Measurements from ENCODE around the gene SV2C.

The SV2C gene

DNA sequence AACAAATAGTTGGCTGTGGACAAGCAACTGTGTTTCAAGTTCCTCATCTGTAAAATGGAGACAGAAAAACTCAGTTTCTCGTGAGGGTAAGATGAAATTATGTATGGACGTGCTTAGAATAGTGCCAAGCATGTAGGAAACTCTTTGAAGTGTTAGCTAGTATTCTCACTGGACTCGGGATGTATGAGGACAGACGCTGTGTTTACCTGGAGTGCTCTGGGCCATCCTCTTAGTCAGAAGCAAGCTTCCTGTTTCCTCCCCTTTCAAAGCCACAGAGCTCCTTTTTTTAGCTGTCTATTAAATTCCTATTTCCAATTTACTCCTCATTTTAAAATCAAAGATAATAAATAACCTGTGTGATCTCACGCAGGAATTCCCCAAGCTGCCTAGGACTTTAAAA lies 296.1 kb downstream of the SV2C start:
- DNase-seq: no peak

DNA sequence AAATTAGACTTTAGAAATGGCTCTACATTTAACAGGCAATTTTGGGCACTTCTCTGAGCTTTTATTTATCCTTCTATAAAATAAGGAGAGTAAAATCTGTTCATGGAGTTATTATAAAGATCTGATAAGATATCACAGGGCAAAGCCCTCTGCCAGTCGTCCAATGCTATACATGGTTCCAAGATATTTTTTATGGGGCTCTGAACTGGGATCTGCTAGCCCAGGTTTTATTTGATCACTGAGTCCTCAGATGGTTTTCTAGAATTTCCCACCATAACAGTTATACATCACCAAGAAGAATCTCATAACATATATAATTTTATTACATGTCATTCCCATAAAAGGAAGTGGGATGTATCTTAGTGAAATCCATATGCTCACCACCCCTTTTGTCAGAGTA lies 296.7 kb downstream of the SV2C start:
- no peak for DNase-seq

DNA sequence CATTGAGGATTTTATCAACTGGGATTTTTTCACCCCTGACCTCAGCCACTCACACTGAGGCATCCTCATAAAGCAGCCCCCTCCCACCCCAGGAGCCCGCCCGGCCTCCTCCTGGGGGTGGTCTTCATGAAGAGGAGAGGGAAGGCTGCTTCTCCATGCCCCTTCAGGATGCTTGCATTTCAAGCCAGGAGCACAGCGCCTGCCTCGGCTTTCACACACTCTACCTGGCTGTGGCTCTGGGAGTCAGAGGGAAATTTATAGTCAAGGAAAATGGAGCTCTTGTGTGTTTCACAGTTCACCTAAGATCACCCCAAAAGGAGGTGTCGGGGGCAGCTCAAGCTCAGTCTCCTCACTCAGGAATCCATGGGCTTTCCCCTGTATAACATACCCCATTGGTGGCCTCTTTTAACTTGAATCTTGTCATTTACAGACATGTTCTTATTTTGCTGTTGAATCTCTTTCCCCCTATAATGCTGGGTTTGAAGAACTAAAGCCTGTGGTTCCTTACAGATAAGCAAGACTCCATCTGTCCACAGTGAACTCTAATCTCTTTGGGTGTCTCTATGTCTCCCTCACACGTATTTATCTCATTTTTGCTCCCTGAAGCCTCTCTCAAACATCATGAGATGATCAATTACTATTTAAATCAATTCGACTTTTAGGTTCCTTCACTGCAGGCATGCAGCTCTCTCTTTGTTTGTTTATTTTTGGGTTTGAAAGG lies 297.3 kb downstream of the SV2C start:
- no peak for DNase-seq

DNA sequence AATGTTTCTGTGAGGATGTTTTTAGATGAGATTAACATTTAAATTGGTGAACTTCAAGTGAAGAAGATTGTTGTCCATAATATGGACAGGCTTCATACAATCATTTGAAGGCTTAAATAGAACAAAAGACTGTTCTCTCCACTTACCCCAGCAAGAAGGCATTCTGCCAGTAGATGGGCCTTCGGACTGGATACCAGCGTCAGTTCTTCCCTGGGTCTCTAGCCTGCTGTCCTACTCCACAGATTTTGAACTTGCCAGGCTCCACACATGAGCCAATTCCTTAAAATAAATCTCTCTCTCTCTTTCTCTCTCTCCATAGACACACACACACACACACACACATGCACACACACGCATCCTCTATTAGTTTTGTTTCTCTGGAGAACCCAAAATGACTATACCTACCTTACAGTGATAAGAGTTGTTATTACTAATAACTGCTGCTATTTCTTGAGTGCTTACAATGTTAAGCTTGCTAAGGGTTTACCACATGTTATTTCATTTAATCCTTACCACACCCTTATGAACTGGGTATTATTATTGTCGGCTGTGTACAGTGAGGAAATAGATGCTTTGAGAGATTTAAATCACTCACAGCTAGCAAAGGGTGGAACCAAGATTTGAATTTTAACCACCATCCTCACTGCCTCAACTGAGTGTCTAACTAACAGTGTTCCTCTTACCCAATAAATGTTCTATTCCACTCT lies 300.1 kb downstream of the SV2C start:
- no peak for DNase-seq

DNA sequence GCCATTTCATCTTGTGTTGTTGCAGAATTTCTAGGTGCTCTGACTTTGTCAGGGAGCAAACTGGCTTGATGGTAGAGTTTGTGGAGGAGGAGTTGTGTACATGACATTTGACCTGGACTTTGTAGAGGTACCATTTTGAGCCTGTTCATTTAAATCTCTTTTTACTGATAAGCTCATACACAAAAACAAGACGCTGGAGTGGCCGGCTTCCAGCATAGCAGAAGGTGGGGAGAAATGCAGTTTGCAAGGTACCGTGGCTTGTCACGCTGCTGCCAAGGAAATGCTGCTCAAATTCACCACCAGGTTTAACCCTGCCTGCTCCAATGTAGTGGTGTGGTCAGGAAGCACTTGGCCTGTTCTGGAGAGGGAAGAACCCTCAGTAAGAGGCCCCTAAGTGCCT lies 301.0 kb downstream of the SV2C start:
- no peak for DNase-seq

DNA sequence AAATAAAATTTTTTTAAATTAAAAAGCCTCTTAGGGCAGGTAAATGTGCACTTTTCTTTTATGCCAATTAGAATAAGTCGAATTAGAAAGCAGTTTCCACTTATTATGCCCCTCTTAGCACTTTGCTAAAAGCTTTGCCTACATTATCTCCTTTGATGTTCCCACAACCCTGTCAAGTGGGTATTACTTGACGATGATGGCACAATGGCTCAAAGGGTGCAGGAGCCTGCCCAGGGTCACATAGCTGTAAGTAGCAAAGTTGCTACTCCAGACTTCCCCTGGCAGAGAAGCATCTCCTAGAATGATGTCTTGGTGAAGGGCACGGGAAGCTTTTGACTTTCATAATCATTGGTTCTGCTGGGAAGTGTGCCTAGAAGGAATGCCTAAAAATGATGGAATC lies 301.5 kb downstream of the SV2C start:
- no peak for DNase-seq

DNA sequence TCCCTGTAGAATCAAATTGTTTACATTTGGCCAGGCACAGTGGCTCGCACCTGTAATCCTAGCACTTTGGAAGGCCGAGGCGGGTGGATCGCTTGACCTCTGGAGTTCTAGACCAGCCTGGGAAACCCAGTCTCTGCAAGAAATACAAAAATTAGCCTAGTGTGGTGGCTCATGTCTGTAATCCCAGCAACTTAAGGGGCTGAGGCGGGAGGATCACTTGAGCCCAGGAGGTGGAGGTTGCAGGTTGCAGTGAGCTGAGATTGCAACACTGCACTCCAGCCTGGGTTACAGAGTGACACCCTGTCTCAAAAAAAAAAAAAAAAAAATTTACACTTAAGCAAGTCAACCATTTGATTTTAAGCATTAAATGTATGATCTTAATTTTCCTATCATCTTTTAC lies 302.4 kb downstream of the SV2C start:
- DNase-seq: no peak

DNA sequence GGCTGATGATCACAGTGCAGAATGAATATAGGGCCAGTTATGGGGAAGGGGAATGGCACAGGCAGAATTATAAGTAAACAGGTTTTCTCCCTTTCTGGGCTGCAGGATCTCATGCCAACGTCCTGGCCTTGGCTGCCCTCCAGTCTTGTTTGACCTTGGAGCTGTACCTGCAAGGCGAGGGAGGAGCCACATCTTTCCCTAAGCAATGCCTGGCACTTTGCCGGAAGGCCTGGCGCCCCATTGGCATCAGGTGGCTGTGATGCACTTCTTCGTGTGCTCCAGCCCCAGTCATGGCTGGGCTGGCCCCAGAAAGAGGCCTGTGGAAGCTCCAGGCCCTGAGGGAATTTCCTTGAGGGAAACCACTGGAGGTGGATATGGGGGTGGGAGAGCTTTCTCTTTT lies 303.2 kb downstream of the SV2C start:
- DNase-seq: no peak

DNA sequence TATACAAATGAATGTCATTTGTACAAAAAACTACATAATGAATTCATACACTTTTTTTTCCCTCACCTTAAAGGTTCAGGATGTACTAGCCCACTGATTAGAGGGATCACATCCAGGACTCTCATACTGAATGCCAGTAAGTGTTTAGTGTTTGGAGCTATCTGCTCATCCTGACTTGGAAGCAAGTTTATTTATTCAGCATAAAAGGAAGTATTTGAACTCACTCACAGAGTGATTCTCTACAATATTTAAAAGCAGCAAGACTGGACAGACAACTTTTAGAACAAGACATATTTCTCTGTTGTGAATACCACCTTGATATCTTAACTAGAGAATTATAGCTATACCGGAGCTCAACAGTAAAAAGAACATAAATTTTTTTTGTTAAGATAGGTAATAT lies 305.1 kb downstream of the SV2C start:
- no peak for DNase-seq

DNA sequence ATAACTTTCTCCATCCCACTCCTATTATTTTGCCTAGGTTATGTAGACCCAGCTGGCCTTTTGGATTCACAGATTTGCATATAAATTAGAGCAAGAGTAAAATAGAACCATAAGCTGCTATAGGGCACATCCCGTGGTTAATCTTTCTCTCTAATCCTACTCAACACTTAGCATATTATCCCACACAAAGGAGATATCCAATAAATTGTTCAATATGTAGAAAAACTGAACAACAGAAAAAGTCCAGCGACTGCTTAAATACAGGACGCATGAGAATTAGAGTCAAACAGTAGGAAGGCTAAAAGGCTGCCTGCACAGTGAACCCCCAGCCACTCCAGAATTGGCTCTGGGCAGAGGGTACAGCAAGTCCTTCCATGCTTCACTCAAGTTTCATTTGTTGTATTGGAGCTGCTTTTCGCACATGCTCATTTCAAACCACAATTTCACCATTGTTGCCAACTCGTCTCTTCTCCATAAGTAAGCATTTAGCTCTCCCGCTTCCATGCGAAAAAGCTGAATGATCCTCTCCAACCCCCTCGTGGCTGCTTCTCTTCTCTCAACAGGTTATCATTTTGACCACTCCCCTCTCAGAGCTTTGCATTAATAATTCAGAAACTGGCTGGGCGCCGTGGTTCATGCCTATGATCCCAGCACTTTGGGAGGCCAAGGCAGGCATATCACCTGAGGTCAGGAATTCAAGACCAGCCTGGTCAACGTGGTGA lies 305.8 kb downstream of the SV2C start:
- no peak for DNase-seq

DNA sequence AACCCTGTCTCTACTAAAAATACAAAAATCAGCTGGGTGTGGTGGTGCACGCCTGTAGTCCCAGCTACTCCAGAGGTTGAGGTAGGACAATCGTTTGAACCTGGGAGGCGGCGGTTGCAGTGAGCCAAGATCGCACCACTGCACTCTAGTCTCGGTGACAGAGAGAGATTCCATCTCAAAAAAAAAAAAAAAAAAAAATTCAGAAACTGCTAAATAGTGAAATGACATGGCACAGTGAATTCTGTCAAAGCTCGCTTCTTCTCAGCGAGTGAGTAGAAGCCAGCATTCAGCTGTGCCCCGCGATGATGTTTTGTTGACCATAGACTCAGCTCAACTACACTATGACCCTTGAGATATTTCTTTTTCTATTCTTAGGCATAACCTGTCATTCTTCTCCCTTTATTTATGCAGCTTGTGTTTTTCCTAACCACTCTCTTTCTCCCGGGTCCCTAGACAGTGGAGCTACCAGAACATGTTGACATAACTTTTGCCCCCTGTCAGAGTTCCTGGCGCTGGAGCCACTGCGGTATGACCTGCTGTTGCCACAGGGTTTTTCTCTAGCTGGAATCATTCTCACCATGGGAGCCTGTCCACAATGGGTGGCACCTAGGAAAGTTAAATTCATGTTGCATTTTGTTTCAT lies 306.5 kb downstream of the SV2C start:
- DNase-seq: no peak

DNA sequence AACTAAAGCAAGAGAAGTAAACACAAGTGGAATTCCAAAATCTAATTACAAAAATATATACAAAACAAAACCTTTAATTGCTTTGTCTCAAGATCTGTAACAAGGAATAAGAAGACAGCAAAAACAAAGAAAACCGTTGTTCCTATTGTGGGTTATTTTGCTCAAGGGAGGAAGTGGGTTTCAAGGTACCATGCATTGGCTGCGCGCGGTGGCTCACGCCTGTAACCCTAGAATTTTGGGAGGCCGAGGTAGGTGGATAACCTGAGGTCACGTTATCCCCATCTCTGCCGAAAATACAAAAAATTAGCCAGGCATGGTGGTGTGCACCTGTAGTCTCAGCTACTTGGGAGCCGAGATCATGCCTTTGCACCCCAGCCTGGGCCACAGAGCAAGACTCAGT lies 307.8 kb downstream of the SV2C start:
- DNase-seq: no peak

DNA sequence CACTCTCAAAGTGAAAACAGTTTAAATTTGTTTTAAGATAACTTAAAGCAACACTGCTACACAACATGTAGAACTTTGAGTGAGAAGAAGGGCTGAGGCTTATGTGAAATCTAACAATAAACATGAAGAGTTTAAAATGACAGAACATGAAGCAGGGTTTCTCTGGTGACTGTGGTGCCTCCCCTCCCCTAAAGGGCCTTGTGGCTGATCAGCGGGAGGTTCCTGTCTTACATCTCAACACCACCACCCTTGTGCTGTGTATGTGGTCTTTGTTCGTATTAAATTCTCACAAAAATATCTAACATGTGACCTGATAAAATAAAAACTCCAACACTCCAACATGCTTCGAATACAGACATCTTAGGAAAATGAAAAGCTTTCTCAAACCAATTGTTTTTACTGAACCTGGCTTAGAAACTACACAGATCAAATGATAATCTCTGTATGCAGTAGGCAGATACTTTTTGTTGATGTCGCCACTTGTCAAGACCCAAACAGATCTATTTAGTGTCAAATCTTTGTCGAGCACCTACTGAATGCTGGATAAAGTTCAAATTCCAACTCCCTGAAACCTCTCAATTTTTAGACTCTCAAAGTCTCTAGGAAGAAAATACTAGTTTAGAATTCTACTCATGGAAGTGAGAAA lies 310.0 kb downstream of the SV2C start:
- no peak for DNase-seq

DNA sequence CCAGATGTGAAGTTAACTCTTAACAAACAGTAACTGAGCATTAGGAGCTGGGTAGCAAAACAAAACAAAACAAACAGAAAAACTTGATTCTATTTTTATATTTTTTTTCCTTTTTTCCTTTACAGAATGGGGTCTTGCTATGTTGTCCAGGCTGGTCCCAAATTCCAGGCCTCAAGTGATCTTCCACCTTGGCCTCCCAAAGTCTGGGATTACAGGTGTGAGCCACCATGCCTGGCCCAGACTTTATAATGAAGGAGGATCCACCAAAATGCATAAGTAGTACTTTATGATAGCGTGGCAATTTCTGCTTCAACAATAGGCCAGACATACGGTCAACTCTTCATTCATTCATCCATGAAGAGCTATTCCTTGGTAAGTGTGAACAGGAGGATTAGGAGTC lies 314.0 kb downstream of the SV2C start:
- no peak for DNase-seq

DNA sequence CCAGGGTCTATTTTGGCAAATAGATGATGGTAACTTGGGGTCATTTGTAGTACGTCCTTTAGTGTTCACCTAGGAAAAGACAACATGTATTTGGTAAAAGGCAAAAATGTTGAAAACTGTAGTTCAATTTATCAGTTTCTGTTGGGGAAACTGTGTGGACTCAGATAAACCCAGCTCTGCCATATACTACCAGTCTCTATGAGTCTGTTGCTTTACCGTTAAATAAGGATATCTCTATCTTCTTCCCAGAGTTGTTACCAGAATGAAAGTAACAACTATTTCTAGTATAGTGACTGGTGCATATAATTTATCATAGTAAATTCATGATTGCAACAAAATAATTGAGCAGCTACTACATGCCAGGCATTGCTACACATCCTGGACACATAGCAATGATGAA lies 316.1 kb downstream of the SV2C start:
- no peak for DNase-seq

DNA sequence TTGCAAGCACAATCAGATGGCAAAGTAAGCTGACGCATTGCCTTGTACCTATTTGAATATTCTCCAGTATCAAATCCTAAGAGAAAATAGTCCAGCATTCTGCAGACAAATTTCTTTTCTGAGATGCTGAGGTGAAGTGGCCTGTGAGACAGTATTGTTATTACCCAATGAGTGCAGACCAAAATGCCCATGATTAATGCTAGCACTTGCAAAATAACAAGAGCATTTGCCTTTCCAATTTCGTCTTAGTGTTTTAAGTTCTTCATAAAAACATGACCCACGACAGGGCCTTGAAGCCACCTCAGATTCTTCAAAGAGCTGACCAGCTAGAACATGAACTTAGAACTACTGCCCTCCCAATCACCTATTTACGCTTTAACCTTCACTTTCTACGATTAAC lies 317.3 kb downstream of the SV2C start:
- DNase-seq: no peak

DNA sequence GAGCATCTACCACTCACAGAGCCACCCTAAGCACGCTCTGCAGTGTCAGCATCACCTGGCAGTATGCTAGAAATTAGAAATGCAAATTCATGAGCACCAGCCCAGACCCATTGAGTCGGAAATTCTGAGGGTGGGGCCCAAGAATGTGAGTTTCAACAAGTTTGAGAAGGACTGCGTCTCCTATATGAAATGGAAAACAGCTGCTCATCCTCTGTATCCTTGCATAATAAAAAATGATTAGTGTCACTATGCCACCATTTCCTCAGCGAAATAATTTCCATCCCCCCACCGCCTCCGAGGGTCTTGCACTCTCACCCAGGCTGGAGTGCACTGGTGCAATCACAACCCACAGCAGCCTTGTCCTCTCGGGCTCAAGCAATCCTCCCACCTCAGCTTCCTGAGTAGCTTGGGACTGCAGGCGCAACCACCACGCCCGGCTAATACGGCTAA lies 318.6 kb downstream of the SV2C start:
- DNase-seq: no peak

DNA sequence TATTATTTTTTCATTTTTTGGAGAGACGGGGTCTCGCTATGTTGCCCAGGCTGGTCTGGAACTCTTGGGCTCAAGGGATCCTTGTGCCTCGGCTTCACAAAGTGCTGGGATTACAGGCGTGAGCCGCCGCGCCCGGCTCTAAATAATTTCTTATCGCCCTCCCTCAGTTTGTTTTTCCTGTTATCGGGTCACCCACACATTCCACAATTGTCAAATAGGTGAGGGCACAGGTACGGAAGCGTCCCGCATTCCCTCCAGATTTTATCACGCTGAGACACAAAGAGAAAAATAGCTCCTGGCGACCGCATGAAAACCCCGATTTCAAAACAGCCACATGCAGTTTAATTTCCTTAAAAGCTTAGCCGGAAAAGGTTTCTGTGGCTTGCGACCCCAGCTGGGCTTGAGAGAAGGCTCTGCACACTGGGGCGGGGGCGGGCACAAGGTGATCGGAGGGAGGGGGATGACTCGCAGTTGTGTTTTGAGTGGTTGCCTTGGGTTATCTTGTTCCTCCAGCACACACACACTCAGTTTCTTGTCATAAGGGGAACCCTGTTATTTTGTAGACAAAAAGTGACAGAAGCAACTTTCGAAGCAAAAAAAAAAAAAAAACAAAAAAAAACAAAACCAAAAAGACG lies 319.2 kb downstream of the SV2C start:
- DNase-seq: peak in 3 of 51 donors; percentile 5 to 17 (median 6)

DNA sequence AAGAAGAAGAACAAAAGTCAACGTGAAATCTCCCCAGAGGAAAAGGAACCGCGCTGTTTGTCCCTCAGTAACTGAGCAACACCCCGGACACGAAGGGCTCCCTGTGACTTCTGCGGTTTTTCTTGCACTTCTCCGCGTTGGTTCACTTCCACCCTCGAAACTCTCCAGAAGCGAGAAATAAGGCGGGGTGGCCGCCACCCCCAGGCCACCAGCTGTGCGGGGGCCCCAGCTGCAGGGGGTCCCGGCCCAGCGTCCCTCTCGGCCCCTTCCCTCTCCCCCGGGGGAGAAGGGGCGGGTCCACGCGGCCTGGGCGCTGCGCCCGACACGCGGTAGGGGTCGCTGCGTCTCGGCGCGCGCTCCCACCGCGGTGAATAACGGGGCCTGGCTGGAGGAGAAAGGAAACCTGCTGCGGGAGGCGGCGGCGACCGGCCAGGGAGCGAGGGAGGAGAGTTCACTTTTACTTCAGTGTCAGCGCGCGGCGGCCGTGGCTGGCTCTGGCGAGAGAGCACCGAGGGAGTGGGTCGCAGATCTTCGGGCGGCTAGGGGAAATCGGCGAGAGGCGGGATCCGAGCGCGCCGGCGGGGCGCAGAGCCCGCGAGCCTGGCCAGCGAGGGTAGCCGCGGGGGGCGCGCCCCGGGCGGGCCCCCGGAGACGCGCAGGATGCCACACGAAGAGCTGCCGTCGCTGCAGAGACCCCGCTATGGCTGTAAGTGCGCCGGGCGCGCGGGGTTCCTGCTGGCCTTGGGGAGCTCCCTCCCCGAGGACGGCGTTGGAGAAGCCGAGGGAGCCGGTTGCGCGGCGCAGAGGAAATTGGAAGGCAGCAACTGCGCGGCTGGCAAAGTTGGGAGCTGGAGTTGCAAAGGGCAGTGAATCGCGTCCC lies 319.9 kb downstream of the SV2C start, which contains the start of gene IQGAP2:
IQGAP2 (plus strand) TSS at position 400 of the 880 bp plus-strand sequence; CDS start at position 661, 261 bp downstream.
- peak in 34 of 51 donors; percentile 4 to 55 (median 20) for DNase-seq
